Smooth muscle cell (in vitro differentiated cells): ENCODE measurements around the gene PDCD6IP. TPM values are rescaled to one million over a fixed set of nuclear protein-coding genes. Genes with fewer than 3 reads are reported as not detected.

ENCODE experiments used
- DNase-seq: peaks from one replicate; lab custom pipeline; 2025; ENCODE audit not compliant: unreplicated experiment; lab: John Stamatoyannopoulos, UW
- H2AFZ ChIP-seq: fragments of 200-600 bp; sonication (generic); 2 replicates; pipeline ENCODE4 v1.6.0; 2016; ENCODE audit warnings: antibody characterized with exemption, low read depth, mild to moderate bottlenecking
- H3F3A ChIP-seq: fragments of 200-600 bp; sonication (generic); 2 replicates; pipeline ENCODE4 v1.6.0; 2017; ENCODE audit warnings: antibody characterized with exemption, low read depth
- H3K27ac ChIP-seq: fragments of 200-600 bp; sonication (generic); 2 replicates; pipeline ENCODE4 v1.5.1; 2016; ENCODE audit warnings: low read depth, mild to moderate bottlenecking
- H3K27me3 ChIP-seq: fragments of 200-600 bp; sonication (generic); 2 replicates; pipeline ENCODE4 v1.6.1; 2016; ENCODE audit warnings: low read depth, mild to moderate bottlenecking
- H3K36me3 ChIP-seq: fragments of 200-600 bp; sonication (generic); 2 replicates; pipeline ENCODE4 v1.5.1; 2016; ENCODE audit warnings: low read depth
- H3K4me1 ChIP-seq: fragments of 200-600 bp; sonication (generic); 2 replicates; pipeline ENCODE4 v1.5.1; 2016; ENCODE audit warnings: low read depth
- H3K4me2 ChIP-seq: fragments of 200-600 bp; sonication (generic); 2 replicates; pipeline ENCODE4 v1.6.0; 2016; ENCODE audit warnings: mild to moderate bottlenecking
- H3K4me3 ChIP-seq: fragments of 200-600 bp; sonication (generic); 2 replicates; pipeline ENCODE4 v1.5.1; 2016; ENCODE audit warnings: mild to moderate bottlenecking
- H3K79me2 ChIP-seq: fragments of 200-600 bp; sonication (generic); 2 replicates; pipeline ENCODE4 v1.6.0; 2016; ENCODE audit warnings: low read depth, mild to moderate bottlenecking
- H3K9ac ChIP-seq: fragments of 200-600 bp; sonication (generic); 2 replicates; pipeline ENCODE4 v1.6.0; 2016; ENCODE audit warnings: low read depth
- H3K9me3 ChIP-seq: fragments of 200-600 bp; sonication (generic); replicated peaks from 2 replicates; pipeline ENCODE4 v1.5.1; 2016; ENCODE audit warnings: low read depth
- H4K20me1 ChIP-seq: fragments of 200-600 bp; sonication (generic); 2 replicates; pipeline ENCODE4 v1.6.0; 2016; ENCODE audit warnings: low read depth
- CTCF ChIP-seq: fragments of 200-600 bp; sonication (generic); IDR thresholded peaks from 2 replicates; pipeline ENCODE4 v1.5.1; 2017; ENCODE audit warnings: borderline replicate concordance, mild to moderate bottlenecking, antibody characterized with exemption; ENCODE audit not compliant: insufficient read depth, poor library complexity, severe bottlenecking
- WGBS: methylation state at CpG from one replicate; pipeline ENCODE4 v1.1.7; 2016; ENCODE audit warnings: low lambda C conversion rate; 5-methylcytosine and 5-hydroxymethylcytosine counted together
- polyA plus RNA-seq: library from polyadenylated mRNA; unstranded; fragments of >200 nt; fragmentation: Nextera tagmentation; extraction: Ambion mirVana; gene quantifications from 2 replicates; pipeline ENCODE4 v1.2.1, GENCODE V29; 2016
- total RNA-seq: library from RNA; depleted of rRNA; stranded (reverse); fragments of >200 nt; gene quantifications from 2 replicates; pipeline ENCODE4 v1.2.3, GENCODE V29; 2014

Gene PDCD6IP
- total and polyA plus RNA-seq, 2 experiments from 2014 or later: 97.6 to 138 TPM

DNA sequence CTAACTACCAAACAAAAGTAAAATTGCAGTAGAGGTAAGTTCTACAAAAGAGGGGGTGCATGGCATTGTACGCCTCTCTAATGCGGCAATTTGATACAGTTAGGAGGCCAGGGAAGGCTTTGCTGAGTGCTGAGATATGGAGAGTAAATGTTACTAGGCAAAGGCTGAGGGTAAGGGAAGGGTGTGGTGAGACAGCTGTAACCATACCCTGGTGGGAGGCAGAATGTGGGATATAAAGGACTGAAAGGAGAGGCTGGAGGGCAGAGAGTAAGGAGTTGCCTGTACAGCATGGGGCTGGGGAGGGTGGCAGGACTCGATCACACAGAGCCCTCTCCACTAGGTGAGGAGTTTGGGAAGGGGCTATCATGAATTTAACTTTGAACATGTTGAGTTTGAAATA is 106.3 kb downstream of the PDCD6IP start:
- Histone ChIP-seq H3K4me3 (no peak overlapping the region), H3K4me2 (no peak overlapping the region), H3K79me2 (no peaks in the 10 kb centered on the region), H3K9me3 (no peaks in the 10 kb centered on the region), H3K27me3 (no peaks in the 10 kb centered on the region), H3K27ac (no peak overlapping the region), H3K9ac (no peak overlapping the region), H3K36me3 (no peaks in the 10 kb centered on the region), H3K4me1 (no peaks in the 10 kb centered on the region), H3F3A (no peaks in the 10 kb centered on the region), H4K20me1 (no peaks in the 10 kb centered on the region), H2AFZ (no peak overlapping the region)
- WGBS: 99% methylated on average over 3 of the region's 3 CpGs
- no peak for DNase-seq
- no peak for TF ChIP-seq CTCF

GRCh38 chr3:33908250-33908851 is 109.9 kb downstream of the PDCD6IP start:
- Histone ChIP-seq H3K79me2 (no peaks in the 10 kb centered on the region), H4K20me1 (no peaks in the 10 kb centered on the region), H3K4me3 (no peak overlapping the region), H2AFZ (no peak overlapping the region), H3K9ac (no peak overlapping the region), H3K36me3 (no peaks in the 10 kb centered on the region), H3K27ac (no peak overlapping the region), H3K4me2 (no peak overlapping the region), H3F3A (no peaks in the 10 kb centered on the region), H3K9me3 (no peaks in the 10 kb centered on the region), H3K27me3 (no peaks in the 10 kb centered on the region), H3K4me1 (no peaks in the 10 kb centered on the region)
- no peak for TF ChIP-seq CTCF
- WGBS: 25% methylated on average over 4 of the region's 4 CpGs
- no peak for DNase-seq

DNA sequence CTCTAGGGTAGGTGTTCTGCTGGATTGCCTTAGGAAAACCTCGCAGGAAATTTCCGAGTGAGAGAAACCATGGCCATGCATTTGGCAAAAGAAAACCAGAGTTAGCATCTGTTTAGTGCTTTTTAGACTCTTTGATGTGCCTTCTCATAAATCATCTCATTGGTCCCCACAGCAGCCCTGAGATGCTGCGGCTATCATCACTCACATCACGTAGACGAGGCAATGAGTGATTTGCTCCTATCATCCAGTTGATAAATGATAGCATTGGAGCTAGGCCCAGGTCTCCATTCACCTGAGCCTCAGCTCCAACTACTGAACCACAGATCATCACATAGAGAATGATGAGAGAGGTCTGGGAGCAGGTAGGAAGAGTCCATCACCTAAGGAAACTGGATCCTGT is 111.1 kb downstream of the PDCD6IP start:
- Histone ChIP-seq H3F3A (no peaks in the 10 kb centered on the region), H3K4me3 (no peak overlapping the region), H3K36me3 (no peaks in the 10 kb centered on the region), H2AFZ (no peak overlapping the region), H3K27me3 (no peaks in the 10 kb centered on the region), H3K9me3 (no peaks in the 10 kb centered on the region), H3K4me2 (no peak overlapping the region), H3K4me1 (no peaks in the 10 kb centered on the region), H3K9ac (no peak overlapping the region), H3K27ac (no peak overlapping the region), H4K20me1 (no peaks in the 10 kb centered on the region), H3K79me2 (no peaks in the 10 kb centered on the region)
- TF ChIP-seq CTCF: no peak
- DNase-seq: no peak
- 89% methylated on average over 5 of the region's 5 CpGs for WGBS

- no peaks in the 10 kb centered on the region for H4K20me1 ChIP-seq
- no peak overlapping the region for H3K4me3 ChIP-seq
- no peaks in the 10 kb centered on the region for H3K9me3 ChIP-seq
- H3K79me2 ChIP-seq: no peaks in the 10 kb centered on the region
- H3K27me3 ChIP-seq: no peaks in the 10 kb centered on the region
- H3K9ac ChIP-seq: no peak overlapping the region
- TF ChIP-seq CTCF: no peak
- no peaks in the 10 kb centered on the region for H3K36me3 ChIP-seq
- H3K27ac ChIP-seq: no peak overlapping the region
- WGBS: 87% methylated on average over 2 of the region's 2 CpGs
- no peak overlapping the region for H2AFZ ChIP-seq
- H3F3A ChIP-seq: no peaks in the 10 kb centered on the region
- no peak overlapping the region for H3K4me2 ChIP-seq
- no peak for DNase-seq
- no peaks in the 10 kb centered on the region for H3K4me1 ChIP-seq
Measured at GRCh38 chr3:33910031-33910430, 111.6 kb downstream of the PDCD6IP start.
